ENCODE results near the gene CLBA1.

Gene CLBA1

DNA sequence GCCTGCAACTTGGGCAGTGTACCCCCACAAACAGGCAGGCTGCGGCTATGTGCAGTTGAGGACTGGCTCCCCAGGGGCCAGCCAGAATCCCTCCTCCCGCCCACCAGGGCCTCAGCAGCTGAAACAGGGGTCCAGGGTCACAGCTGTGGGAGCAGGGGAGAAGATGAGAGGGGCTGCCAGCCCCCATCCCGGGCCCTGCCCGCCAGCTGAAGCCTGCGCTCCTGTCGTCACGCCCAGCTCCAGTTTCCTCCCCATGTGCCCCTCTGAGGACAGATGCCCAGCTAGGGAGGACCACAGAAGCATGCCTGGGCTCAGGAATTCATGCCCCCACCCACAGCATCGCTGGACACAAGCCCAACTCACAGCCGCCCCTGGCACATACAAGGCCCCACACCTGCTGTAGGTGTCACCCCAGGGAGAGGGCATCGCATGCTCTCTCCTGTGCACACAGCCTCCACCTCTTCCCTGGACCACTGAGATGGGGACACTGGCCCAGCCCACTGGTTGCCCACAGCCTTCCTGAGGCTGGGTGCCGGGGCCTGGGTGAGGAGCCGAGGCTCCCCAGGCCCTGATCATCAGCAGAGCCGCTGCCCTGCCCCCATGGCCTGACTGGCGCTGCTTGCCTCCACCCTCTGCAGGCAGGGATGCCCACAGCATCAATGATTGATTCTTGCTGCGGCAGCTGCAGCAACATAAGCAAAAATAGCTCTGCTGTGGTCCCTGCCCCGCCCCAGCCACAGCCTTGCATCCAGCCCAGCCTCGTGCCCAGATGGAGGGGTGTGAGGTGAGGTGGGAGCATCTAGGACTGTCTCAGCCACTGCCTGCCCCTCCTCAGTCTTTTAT is 3.7 kb upstream of the CLBA1 start:
- DNase-seq: no peak

DNA sequence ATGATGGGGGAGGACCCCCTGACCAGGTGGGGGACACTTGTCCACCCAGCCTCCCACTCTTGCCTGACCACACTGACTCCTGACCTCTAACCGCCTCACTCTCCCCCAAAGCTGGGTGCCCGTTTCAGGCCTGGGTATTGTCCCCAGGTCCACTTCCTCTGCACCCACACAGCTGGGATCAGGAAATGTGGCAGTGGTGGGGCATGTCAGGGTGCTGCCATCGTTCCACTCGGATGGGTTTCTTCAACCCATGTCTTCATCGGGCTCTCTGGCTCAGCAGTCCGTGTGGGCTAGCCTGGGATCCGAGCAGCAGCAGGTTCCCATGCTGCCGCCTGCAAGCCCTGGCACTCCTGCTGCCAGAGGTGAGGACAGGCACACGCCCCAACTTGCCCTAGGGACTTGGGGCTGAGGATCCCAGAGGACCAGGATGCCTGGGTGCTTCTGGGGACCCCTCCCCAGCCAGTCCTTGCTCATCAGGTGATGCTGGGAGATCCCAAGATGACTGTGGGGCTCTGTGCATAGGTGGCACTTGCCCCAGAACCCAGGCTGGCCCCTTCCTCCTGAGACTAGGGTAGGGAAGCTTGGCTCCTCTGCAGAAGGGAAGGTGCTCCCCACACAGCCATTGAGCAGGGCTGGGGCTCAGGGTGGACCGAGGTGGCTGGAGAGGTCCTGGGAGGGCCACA is 2.9 kb upstream of the CLBA1 start:
- DNase-seq: no peak

DNA sequence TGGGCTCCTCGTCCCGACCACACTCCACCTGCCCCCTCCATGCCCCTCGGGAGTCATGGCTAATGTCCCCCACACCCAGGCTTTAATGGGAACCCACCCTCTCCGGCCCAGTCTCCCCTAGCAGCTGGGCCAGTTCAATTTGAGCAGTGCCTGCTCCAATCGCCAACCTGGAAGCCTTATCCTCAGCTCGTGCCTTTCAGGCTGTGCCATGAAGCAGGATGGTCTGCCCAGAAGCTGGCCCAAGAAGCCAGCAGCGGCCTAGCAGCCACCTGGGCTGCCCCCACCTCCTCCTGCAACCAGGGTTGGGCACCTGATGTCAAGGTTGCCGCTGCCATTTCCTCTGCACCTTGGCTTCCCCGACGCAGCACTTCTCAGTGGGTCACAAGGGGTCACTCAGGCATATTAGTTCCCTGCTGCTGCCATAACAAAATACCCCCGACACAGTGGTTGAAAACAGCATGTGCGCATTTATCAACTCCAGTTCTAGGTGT is 2.3 kb upstream of the CLBA1 start:
- no peak for DNase-seq

DNA sequence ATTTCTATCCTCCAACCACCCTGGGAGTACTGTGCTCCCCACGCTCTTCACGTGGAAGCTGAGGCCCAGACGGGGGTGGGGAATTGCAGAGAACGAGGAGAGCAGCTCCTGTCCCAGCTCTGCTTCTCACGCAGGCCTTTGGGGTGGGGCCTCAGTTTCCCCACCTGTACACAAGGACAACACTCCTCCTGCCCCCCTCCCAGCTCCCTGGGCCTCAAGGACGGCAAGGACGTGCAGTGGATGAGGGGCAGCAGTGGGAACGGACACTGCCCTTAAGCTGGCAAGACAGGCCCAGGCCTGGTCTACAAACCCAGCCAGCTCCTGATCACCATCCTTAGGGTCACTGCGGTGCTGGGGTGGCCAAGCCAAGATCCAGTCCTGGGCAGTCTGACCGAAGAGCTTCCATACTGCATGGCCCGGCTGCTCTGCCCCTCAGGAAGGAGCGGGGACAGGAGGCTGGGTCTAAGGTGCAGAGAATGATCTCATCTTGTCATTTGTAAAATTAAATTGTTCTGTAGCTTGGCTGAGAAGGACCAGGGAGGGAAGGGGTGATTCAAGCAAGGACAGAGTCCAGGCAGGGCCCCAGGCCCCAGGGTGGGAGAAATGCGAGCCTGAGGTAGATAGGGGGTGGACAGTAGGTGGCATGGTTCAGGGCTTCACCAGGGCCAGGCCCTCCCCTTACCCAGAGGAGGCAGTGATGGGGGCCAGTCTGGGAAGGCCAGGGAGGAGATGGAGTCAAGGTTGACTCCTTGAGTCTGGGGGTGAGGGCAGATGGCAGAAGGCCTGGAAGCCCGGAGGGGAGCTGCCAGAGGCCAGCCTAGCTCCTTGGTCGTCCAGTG is 1.3 kb upstream of the CLBA1 start:
- no peak for DNase-seq

DNA sequence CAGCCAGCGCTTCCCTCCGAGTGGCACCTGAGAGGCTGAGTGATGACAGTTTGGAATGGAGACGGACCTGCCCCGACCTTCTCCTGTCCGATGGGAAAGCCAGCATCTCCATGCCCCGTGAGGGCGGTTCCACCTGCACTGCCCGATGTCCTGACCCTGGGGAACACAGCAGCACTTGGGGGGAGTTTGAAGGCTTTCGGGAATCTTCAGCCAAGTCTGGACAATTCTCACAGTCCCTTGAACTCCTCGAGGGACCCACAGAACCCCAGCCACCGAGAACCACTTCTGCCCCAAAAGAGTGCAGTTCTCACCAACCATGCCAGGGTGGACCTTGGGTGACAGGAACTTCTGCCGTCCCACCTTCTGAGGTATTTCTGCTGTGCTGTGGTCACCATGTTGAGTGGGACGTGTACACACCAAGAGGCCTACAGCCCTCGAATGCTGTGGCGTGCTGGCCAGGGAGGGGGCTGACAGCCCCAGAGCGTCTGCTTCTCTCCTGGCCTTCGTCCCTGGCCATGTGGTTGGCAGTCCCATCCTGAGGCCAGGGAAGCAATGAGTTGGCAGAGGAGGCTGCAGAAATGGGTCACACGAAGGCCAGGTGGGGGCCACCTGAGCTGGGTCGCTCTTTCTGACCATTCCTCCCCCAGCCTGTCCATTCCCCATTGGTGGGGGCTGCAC is 1.0 kb downstream of the CLBA1 start:
- no peak for DNase-seq

DNA sequence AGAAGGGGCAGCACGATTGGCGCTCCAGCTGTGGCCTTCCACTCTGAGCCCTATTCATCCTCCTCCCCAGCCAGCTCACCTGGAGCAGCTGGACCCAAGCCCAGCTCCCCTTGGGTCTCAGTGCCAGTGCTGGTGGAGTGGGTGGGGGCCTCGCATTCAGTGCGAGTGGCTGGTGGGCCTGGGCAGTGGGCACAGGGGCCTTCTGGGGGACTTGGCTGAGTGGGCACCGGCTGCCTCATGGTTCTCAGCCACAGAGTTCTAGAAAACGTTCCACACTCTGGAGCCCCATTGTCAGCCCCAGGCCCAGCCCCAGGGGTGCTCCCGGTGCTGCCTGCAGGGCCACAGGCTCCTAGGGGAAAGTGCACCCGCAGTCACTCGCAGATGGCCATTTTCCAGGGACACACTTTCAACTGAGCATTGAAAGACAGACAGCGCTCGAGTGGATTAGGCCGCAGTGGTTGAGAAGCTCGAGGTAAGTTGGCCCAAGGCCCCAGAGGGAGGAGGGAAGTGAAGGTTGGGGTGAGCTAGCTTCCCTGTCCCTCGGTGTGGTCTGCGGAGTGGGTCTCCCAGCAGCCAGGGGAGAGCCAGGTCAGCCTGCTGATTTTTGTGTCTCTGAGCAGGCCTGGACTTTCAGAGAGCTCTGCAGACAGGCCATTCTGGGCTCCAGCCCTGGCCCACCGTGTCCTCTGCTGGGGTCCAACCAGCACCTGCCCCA is 3.8 kb downstream of the CLBA1 start:
- DNase-seq: no peak

DNA sequence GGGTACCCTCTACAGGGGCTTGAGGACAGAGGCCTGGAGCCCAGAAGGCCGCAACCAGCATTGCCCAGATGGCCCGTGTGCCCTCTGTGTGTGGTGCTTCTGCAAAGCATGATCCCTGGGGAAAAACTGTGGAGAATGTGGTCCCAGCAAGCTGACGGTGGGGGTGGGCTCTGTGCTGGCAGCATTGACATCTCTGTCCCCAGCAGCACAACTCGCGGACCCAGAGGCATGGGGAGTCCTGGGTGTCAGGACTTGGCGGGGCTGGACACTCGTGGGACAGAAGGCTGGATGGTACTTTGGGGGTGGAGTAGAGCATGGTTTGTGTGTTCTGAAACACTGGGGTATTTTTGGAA is 4.3 kb downstream of the CLBA1 start:
- no peak for DNase-seq

DNA sequence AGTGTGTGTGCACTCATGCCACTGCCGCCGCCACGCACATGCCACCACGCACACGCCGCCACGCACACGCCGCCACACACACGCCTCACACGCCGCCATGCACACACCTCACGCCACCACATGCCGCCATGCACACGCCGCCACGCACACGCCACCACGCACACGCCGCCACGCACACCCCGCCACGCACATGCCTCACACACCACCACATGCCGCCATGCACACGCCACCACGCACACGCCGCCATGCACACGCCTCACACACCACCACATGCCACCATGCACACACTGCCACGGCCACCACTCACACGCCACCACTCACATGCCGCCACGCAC is 6.3 kb downstream of the CLBA1 start:
- DNase-seq: no peak

DNA sequence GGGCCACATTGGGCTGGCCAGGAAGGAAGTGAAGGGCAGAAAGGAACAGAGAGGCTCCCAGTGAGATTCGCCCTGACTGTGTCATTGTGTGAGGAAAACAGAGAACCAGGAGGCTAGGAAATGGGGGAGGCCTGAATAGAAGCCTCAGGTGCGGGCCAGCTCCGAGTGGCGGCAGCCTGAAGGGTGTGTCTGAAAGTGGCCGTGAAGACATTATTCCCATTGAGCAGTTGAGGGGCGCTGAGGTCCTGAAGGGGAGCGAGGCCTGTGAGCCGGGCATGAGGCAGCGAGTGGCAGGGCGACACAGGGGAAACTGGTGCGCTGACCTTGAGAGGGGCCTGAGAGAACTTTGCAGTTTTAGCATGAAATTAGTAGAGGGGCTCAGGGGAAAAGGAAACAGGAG is 6.9 kb downstream of the CLBA1 start:
- DNase-seq: no peak

DNA sequence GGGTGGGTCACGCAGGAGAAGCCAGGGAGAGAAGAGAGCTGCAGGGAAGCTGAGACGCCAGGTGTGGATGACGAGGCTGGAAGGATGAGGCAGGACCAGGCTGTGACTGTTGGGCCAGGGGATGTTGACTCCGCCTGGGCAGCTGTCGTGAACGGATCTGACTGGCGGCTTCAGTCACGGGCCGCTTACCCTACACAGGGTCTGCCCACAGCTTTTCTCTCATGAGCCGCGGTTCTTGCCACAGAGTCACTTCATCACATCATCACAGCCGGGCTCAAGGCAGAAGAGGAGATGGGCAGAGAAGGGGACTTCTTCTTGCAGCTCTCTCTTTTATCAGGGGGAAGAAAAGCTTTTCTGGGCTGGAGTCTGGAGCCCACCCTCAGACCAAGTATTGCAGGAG is 7.7 kb downstream of the CLBA1 start:
- DNase-seq: no peak

DNA sequence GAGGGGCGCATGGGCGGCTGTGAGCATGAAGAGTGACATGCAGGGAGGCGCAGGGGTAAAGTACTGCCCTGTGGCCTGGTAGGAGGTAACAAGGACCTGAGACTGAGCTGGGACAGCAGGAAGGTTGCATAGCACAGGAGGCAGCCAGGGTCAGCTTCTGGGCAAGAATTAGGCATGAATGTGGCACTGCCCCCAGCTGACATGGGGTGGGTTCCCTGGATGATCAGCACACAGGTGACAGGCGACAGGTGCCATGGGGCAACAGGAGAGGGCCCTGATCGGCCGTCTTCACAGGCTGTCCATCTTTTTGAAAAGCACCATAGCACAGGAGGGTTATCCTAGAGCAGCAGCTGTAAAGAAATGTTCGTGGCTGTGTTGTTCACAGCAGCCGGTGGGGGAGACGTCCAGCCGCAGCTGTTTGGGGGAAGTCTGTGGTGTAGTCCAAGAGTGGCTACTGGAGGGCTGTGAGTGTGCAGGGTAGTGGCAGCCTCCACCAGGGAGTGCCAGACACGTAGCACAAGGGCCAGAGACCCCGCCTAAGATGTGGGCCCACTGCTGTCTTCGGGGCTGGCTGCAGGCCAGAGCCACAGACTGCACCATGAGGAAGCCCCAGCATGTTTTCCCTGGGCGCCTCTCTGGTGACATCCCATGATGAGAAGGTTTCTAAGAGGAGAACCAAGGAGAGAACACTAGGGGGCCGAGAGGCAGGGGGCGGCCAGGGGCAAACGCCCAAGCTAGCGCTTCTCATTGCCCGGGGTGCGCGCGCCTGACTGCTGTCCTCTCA is 8.4 kb downstream of the CLBA1 start:
- DNase-seq: no peak

DNA sequence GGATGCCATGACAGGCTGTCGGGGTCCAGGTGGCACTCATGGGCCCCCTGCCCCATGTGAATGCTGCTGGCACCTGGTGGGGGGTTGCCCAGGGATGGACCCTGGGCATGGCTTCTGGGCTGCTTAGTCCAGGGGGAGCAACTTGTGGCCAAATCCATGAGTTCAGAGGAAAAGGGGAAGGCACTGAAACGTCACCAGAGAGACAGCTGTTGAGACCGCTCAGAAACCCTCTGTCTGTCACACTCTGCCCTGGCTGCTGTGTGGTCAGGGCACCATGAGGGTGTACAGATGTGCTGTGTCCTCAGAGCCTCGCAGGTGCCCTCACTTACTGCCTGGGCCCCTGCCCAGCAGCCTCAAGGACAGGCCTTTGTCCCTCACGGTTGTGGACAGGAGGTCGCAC is 9.4 kb downstream of the CLBA1 start:
- DNase-seq: no peak

DNA sequence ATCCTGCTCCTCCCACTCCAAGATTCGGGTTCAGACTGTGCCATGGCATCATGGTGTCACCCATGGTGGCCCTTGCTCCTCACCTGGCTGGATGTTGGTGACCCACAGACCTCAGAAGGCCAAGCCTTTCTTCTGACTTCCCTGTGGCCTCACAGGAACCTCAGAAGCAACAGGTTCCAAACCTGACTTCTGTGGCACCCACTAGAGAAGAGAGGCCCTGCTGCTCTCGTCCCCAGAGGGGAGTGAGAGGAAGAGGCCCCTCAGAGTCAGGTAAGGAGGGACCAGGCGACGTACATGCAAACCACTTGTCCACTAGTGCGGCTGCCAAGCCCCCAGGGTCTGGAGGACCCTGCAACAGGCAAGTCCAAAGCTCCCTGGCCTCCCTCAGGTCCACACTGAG is 10.4 kb downstream of the CLBA1 start:
- no peak for DNase-seq

DNA sequence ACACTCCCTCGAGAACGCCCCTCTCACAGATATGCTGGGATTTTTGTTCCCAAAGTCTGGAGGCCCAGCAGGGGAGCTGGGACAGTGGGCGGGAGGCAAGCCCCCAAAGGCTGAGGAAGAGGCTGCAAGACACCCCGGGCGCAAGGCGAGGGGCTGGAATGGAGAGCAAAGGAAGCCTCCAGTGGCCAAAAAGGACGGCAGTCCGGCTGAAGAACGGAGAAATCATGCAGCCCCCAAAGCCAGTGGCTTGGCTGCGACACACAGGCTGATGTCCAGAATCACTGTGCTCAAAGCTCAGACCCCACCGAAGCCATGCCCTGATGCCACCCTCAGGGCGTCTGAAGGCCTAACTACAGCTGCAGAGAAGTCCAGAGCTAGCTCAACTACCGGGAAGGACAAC is 10.9 kb downstream of the CLBA1 start:
- DNase-seq: no peak

DNA sequence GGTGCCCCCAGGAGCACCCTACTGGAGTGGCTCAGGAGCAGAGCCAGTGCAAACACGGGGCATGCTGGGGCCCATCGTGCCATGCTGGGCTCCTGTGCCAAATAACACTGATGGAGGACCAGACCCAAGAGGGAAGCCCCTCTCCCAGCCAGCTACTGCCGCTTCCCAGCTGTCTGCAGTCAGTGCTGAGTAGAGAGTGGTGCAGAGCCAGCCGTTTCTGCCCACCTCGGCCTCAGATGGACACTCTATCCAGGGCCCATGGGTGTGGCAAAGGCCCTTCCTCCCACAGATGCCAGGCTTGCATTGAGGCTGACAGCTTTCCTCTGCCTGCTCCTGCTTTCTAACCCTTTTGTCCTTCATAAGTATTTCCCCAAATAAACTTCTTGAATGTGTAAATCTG is 13.2 kb downstream of the CLBA1 start:
- DNase-seq: no peak

DNA sequence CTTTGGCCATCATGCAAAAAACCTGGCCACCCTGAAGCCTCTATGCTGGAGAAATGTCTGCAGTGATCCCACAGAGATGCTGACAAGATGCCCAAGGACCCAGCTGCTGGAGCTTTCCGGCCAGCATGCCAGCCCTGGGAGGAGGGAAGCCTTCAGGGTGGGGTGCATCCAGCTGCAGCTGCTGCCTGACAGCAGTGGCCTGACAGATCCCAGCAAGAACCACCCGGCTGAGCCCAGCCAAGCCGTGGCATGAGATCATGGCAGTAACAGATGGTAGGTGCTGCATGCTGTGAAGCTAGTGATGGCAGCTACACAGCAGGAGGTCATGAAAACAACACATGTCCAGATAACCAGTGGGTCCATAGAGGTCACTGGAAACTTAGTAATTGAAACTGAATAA is 13.8 kb downstream of the CLBA1 start:
- no peak for DNase-seq

DNA sequence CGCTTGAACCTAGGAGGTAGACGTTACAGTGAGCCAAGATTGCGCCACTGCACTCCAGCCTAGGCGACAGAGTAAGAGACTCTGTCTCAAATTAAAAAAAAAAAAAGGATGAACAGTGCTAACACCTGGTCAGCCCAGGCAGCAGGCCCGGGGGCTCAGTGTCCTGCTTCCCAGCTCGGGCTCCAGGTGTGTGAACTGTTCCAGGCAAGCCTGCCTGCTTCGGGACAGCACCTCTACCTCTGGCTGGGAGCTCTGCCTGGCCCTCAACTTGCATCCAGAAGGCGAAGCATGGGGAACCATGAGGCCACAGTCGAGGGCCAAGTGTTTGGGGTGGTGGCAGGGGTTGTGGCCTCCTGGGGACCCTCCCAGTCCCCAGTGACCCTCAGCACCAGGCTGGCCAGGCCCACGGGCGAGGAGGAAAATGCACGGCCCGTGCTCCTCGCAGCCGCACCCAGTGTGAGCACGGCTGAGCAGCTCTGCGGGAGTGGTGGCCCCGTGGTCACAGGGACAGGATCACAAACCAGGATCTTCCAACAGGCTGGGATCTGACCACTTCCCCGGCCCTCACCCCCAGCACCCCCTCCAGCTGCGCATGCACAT is 19.8 kb downstream of the CLBA1 start:
- DNase-seq: no peak

DNA sequence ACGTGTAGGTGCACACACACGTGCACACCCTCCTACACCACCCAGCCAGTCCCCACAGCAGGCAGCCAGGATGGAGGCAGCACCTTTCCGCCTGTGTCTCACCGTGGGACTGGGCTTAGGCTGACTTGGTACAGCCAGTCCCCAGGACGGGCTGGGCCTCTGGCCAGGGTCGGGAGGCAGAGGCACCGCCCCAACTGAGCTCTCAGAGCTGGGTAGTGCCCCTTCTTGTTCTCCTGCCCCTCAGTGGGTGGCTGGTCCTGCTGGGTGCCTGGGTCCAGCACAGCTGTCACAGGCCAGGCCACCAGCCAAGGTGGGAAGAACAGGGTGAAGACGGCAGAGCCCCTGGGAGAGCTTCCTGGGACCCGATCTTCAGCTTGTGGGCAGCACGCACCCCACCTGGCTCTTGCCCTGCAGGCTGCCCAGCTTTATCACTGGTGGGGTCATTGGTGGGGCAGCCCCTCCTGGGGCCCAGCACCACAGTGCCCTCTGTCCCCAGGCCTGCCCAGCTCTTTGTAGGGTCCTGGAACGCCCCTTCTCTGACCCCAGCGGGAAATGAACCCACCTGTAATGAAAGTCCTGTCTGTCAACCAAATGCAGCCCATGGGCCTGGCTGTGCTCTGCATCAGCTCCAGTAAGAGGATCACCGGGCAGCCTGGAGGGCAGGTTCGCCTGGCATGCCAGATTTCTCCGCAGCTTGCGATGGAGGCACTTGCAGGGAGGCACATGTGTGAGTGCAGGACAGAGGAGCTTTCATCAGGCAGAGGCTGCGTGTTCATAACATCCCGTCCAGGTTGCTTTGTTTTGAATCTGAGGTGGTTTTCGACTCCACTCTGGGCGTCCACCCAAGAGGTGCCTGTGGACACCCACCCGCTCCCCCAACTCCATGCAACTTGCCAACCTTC is 20.6 kb downstream of the CLBA1 start:
- DNase-seq: no peak

DNA sequence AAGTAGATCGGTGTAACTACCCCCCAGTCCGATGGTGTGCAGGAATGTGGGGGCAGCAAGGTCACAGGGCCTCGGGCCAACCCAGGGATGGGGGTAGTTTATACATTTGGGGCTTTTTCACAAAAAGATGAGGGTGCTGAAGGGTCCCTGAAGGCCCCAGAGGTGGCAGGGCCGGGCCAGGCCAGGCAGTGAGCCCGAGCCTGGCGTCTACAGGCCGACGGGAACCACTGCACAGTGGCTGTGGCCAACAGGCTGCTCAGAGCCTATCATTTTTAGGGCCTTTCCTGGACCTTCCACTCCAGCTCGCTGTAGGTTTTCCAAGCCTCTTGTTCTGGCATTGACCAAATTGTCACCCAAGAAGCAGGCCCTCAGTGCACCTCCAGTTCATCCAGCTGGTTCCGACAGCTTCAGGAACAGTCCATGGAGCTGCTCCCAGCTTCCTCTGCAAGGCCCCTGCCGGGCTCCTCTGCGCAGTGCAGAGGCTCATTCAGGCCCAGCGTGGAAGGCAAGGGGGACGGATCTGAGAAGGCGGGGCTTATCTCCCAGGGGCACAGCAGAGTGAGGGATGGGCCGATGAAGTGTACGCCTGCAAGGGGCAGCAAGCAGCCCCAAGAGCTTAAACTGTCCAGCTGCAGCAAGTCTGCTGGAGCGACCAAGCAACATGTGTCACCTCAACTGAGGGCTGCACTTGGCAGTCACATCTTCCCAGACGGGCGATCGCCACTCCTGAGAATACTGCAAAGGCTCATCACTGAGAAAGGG is 21.4 kb downstream of the CLBA1 start:
- DNase-seq: no peak

Measured in stimulated activated CD4-positive, alpha-beta T cell treated with anti-CD3 and anti-CD28 coated beads, Interleukin-2, amount 100 ng/mL, for 48 hours (primary cell).